Vagina (tissue), 2 donors: Measurements from ENCODE around the gene SLC6A7. TPM values are rescaled to one million over a fixed set of nuclear protein-coding genes. Genes with fewer than 3 reads are reported as not detected.

ENCODE experiments used
- DNase-seq, 2 donors: peaks; one replicate each; pipeline ENCODE4 v3.0.0-alpha.2; 2017; ENCODE audit errors: extremely low spot score in 2 of 2
- H3K27ac ChIP-seq: fragments of 200-600 bp; sonication (generic); one replicate; pipeline ENCODE4 v1.5.1; 2019
- H3K27me3 ChIP-seq: fragments of 200-600 bp; sonication (generic); one replicate; pipeline ENCODE4 v1.5.1; 2019
- H3K36me3 ChIP-seq, 2 donors: fragments of 200-600 bp; sonication (generic); one replicate each; pipeline ENCODE4 v1.5.1; 2017 to 2019
- H3K4me1 ChIP-seq: fragments of 200-600 bp; sonication (generic); one replicate; pipeline ENCODE4 v1.5.1; 2019
- H3K4me3 ChIP-seq, 2 donors: fragments of 200-600 bp; sonication (generic); 1 replicate in 1 of 2; 2 replicates in 1 of 2; pipeline ENCODE4 v1.5.1; 2016 to 2019
- H3K9me3 ChIP-seq: fragments of 200-600 bp; sonication (generic); one replicate; pipeline ENCODE4 v1.5.1; 2019
- POLR2A ChIP-seq, 2 donors: fragments of 450-650 bp; IDR thresholded peaks; one replicate each; pipeline ENCODE4 v1.6.1; 2017; ENCODE audit warnings: antibody characterized with exemption in 2 of 2, mild to moderate bottlenecking in 2 of 2, moderate library complexity in 2 of 2
- POLR2AphosphoS5 ChIP-seq, 2 donors: sonication (generic); formaldehyde crosslinking; IDR thresholded peaks; one replicate each; pipeline ENCODE4 v1.9.0; 2017; ENCODE audit warnings: antibody characterized with exemption in 2 of 2, mild to moderate bottlenecking in 2 of 2, low read depth in 1 of 2; ENCODE audit not compliant: insufficient read depth in 1 of 2
- intact Hi-C: fragments of 100-400 bp; cut with DNase I; formaldehyde crosslinking; loops from one replicate; pipeline ENCODE4 v1.15.1; 2023
- total RNA-seq: library from RNA; depleted of rRNA; stranded (reverse); fragments of >200 nt; gene quantifications from one replicate; pipeline ENCODE4 v1.2.3, GENCODE V29; 2016
- TF ChIP-seq, protein P1 (sequence below), 3 experiments: fragments of 450-650 bp in 2 of 3; fragments of 200-600 bp in 1 of 3; sonication (generic) in 1 of 3; IDR thresholded peaks; one replicate each; pipeline ENCODE4 v1.5.1; 2017 to 2019; ENCODE audit warnings: antibody characterized with exemption in 3 of 3, mild to moderate bottlenecking in 2 of 3, moderate library complexity in 2 of 3

Gene SLC6A7
- total RNA-seq, 1 donor from 2014 or later, result 0.25 TPM

DNA sequence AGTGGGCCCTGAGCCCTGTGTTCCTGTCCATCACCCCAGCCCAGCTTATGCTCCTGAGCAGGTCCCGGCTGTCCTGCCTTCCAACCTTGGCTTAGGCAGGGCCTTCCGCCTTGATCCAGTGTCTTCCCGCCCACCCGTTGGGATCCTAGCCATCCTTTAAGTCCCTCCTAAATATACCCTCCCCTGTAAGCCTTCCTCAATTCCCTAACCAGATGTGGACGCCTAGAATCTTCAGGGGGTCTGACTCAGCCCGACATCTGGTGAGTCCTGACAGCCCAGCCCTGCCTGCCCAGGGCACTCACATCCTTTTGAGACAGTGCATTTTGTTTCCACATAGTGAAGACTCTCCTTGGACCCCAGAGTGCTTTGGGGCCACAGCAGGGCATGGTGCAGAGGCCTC is 23.7 kb downstream of the SLC6A7 start:
- no peak for TF ChIP-seq POLR2AphosphoS5 (IDR thresholded peaks at IDR 0.05; ENCODE audit: insufficient read depth in 1 of 2, low read depth in 1 of 2)
- no peak for TF ChIP-seq POLR2A (IDR thresholded peaks at IDR 0.05)
- TF ChIP-seq, protein P1, sequence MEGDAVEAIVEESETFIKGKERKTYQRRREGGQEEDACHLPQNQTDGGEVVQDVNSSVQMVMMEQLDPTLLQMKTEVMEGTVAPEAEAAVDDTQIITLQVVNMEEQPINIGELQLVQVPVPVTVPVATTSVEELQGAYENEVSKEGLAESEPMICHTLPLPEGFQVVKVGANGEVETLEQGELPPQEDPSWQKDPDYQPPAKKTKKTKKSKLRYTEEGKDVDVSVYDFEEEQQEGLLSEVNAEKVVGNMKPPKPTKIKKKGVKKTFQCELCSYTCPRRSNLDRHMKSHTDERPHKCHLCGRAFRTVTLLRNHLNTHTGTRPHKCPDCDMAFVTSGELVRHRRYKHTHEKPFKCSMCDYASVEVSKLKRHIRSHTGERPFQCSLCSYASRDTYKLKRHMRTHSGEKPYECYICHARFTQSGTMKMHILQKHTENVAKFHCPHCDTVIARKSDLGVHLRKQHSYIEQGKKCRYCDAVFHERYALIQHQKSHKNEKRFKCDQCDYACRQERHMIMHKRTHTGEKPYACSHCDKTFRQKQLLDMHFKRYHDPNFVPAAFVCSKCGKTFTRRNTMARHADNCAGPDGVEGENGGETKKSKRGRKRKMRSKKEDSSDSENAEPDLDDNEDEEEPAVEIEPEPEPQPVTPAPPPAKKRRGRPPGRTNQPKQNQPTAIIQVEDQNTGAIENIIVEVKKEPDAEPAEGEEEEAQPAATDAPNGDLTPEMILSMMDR (IDR thresholded peaks at IDR 0.05), result no peak

DNA sequence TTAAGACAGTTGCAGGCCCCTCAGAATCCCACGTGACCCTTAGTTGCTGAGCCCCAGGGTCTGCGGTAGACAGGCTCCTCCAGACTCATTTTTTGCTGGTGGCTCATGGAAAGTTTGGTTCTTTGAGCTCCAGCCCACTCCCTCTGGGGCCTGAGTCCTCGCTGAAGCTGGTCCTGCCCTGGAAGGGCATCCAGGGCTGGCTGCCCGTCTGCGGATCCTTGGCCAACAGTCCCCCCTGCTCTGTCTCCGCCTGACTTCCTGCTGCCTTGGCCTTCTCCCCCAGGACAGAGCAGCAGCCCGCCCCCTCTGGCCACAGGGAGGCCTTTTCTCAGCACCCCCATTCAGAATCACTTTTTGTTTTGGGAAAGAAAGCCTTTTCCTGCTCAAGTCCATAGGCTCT is 24.4 kb downstream of the SLC6A7 start:
- H3K9me3 ChIP-seq, result no peaks in the 10 kb centered on the region
- DNase-seq, result no peak
- H3K27ac ChIP-seq, result peak overlapping the region; percentile 82
- intact Hi-C loops, result no loop called here
- TF ChIP-seq POLR2A (IDR thresholded peaks at IDR 0.05), result no peak
- TF ChIP-seq POLR2AphosphoS5 (IDR thresholded peaks at IDR 0.05; ENCODE audit: insufficient read depth in 1 of 2, low read depth in 1 of 2), result peak in 1 of 2 donors; percentile 23
- TF ChIP-seq, protein P1 (IDR thresholded peaks at IDR 0.05), result no peak
- no peak overlapping the region for H3K4me3 ChIP-seq
- H3K4me1 ChIP-seq, result peaks cover 47% of the 10 kb centered on the region
- H3K36me3 ChIP-seq, result no peaks in the 10 kb centered on the region
- no peaks in the 10 kb centered on the region for H3K27me3 ChIP-seq

More for the DNA sequence above, 23.7 kb downstream of the SLC6A7 start:
- H3K27me3 ChIP-seq, result no peaks in the 10 kb centered on the region
- H3K27ac ChIP-seq, result peak overlapping the region; percentile 82
- peaks cover 54% of the 10 kb centered on the region for H3K4me1 ChIP-seq
- H3K4me3 ChIP-seq, result no peak overlapping the region
- no peaks in the 10 kb centered on the region for H3K36me3 ChIP-seq
- no peak for DNase-seq
- no peaks in the 10 kb centered on the region for H3K9me3 ChIP-seq
- intact Hi-C loops, result no loop called here

DNA sequence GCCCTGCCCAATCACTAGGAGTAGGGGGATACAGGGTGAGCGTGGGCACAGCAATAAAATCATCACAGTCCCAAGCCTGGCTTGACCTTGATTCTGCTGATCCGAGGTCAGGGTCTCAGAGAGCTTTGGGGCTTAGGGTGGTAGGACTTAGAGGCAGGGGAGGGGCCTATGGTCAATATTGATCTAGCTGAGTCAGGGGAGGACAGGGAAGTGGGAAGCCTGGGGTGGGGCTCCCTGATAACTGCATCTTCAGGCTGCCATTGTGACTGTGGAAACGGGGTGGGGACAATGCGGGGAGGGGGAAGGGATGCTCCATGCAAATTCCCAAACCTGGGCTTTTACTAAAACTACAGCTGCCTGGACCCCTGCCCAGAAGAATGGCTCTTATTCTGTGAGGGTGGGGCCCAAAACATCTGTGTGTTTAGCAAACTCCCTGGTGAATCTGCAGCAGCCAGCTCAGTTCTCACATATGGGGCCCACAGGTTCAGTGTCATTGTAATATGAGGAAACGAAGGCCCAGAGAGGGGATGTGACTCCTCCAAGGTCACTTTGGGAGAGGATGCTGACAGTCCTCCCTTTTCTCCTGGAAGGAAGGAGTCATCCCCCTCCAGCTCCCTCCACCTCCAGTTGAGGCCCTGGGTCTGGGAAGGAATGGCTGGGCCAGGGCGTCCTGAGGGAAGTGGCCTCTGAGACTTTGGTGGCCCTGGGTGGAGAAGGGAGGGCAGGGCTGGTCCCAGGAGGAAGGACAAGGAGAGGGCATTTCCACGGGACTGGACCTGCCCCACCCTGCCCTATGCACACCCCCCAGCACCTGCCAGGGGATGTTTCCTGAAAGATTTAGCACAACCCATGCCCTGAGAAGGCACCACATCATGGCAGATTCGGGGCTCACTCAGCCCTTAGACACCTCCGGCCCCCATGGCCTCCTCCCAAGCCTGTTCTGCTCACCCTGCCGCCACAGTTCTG is 26.4 kb downstream of the SLC6A7 start:
- no peak for DNase-seq
- peak overlapping the region; percentile 82 for H3K27ac ChIP-seq
- H3K27me3 ChIP-seq, result no peaks in the 10 kb centered on the region
- peaks cover 44% of the 10 kb centered on the region for H3K4me1 ChIP-seq
- TF ChIP-seq POLR2A (IDR thresholded peaks at IDR 0.05), result no peak
- TF ChIP-seq, protein P1 (IDR thresholded peaks at IDR 0.05), result no peak
- no peak for TF ChIP-seq POLR2AphosphoS5 (IDR thresholded peaks at IDR 0.05; ENCODE audit: insufficient read depth in 1 of 2, low read depth in 1 of 2)
- H3K9me3 ChIP-seq, result no peaks in the 10 kb centered on the region
- no peaks in the 10 kb centered on the region for H3K36me3 ChIP-seq
- no peak overlapping the region for H3K4me3 ChIP-seq
- intact Hi-C loops, result loop anchor here (5.0 kb wide), 2 partner anchors 54 to 84 kb away; no protein-coding TSS in a partner anchor

DNA sequence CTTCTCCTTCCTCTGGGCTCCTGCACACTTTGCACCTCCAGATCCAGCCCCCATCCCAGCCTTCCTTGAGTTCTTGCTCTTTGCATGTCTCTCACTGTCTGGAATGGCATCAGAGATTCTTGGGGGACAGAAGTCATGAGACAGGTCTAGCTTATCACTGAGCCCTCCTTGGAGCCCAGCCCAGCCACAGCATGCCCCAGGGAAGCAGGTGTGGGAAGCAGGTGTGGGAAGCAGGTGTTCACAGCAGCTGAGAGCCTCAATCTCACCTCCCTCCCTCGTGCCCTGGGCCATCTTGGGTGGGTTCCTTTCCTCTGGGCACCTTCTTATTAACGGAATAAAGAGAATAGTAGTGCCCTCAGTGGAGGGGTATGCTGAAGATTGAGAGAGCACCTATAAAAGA is 27.2 kb downstream of the SLC6A7 start:
- no peak overlapping the region for H3K4me3 ChIP-seq
- no peaks in the 10 kb centered on the region for H3K36me3 ChIP-seq
- intact Hi-C loops, result loop anchor here (5.0 kb wide), 2 partner anchors 55 to 85 kb away; no protein-coding TSS in a partner anchor
- TF ChIP-seq, protein P1 (IDR thresholded peaks at IDR 0.05), result no peak
- no peak for TF ChIP-seq POLR2AphosphoS5 (IDR thresholded peaks at IDR 0.05; ENCODE audit: insufficient read depth in 1 of 2, low read depth in 1 of 2)
- TF ChIP-seq POLR2A (IDR thresholded peaks at IDR 0.05), result no peak
- DNase-seq, result no peak
- no peaks in the 10 kb centered on the region for H3K27me3 ChIP-seq
- H3K4me1 ChIP-seq, result peaks cover 44% of the 10 kb centered on the region
- peak overlapping the region; percentile 82 for H3K27ac ChIP-seq
- no peaks in the 10 kb centered on the region for H3K9me3 ChIP-seq
